SIG-M5 treated with dmso at 0.1 percent for 504 hours (cell line): ENCODE results near the gene CEP250.
"Not testable (repeated sequence)": the region's sequence is repeated elsewhere in the genome, so short reads cannot be mapped to it uniquely, and the experiment has no call there.

Experiments used
- DNase-seq: peaks from one replicate; lab custom pipeline; 2025; ENCODE audit not compliant: unreplicated experiment; lab: John Stamatoyannopoulos, UW

The CEP250 gene

DNA sequence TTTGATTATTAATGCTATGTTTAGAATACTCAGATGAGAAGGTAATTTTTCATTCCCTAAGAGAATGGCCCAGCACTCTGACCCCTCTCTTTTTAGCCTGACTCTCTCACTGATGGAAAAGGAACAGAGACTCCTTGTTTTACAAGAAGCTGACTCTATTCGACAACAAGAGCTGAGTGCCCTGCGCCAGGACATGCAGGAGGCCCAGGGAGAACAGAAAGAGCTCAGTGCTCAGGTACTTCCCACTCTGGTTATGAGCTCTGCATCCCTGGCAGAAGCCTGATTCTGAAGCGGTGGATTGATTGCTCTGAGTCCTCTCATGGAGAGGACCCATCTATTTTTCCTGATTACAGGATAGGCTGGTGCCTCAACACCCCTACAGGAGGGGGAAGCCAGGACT is 41.1 kb downstream of the CEP250 start:
- no peak for DNase-seq

DNA sequence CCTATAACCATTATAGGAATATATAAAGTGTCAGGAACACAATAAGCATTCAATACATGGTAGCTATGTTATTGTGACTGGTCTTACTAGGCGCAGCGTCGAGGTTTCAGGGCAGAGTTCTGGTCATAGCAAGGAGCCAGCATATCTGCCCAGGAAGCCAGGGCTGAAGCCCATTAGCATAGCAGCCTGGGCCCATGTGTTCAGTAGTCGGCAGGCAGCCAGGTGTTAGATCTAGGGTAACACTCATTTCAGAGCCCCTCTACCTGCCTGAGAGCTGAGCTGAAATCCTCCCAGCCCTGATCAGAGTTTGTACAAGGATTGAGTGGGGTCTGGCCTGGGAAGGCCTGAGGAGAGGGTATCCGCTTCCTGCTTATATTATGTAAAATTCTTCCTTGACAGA is 41.9 kb downstream of the CEP250 start:
- no peak for DNase-seq

DNA sequence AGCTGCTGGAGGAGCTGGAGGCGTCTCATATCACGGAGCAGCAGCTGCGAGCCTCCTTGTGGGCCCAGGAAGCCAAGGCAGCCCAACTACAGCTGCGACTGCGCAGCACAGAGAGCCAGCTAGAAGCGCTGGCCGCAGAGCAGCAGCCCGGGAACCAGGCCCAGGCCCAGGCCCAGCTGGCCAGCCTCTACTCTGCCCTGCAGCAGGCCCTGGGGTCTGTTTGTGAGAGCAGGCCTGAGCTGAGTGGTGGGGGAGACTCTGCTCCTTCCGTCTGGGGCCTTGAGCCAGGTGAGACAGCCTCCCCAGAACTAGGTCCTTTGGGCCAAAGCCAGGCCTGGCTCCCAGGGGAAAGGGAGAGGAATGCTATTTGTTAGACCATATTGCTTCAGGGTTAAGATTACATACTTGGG is 42.4 kb downstream of the CEP250 start:
- DNase-seq = no peak

DNA sequence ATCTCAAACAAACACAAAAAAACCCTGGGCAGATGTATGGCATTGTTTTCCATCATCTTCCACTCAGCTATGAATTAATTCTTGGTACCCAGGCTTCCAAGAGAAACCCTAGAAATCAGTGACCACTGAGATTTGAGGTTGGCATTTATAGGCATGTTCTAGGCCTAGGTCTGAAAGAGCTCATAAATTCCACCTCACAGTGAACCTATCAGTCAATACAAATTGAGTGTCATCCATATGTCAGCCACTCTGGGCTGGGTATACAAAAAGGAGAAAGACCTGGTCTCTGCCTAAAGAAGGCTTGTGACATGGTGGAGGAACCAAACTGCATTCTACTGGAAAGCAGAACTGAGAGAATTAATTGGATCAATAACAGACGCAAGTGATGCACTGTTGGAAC is 43.9 kb downstream of the CEP250 start:
- DNase-seq = no peak

DNA sequence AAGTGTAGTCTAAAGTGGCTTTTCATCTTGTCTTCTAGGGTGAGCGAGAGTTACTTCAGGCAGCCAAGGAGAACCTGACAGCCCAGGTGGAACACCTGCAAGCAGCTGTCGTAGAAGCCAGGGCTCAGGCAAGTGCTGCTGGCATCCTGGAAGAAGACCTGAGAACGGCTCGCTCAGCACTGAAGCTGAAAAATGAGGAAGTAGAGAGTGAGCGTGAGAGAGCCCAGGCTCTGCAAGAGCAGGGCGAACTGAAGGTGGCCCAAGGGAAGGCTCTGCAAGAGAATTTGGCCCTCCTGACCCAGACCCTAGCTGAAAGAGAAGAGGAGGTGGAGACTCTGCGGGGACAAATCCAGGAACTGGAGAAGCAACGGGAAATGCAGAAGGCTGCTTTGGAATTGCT is 47.0 kb downstream of the CEP250 start:
- DNase-seq = peak; percentile 62

DNA sequence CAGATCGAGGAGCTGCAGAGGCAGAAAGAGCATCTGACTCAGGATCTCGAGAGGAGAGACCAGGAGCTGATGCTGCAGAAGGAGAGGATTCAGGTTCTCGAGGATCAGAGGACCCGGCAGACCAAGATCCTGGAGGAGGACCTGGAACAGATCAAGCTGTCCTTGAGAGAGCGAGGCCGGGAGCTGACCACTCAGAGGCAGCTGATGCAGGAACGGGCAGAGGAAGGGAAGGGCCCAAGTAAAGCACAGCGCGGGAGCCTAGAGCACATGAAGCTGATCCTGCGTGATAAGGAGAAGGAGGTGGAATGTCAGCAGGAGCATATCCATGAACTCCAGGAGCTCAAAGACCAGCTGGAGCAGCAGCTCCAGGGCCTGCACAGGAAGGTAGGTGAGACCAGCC is 47.9 kb downstream of the CEP250 start:
- DNase-seq = no peak

DNA sequence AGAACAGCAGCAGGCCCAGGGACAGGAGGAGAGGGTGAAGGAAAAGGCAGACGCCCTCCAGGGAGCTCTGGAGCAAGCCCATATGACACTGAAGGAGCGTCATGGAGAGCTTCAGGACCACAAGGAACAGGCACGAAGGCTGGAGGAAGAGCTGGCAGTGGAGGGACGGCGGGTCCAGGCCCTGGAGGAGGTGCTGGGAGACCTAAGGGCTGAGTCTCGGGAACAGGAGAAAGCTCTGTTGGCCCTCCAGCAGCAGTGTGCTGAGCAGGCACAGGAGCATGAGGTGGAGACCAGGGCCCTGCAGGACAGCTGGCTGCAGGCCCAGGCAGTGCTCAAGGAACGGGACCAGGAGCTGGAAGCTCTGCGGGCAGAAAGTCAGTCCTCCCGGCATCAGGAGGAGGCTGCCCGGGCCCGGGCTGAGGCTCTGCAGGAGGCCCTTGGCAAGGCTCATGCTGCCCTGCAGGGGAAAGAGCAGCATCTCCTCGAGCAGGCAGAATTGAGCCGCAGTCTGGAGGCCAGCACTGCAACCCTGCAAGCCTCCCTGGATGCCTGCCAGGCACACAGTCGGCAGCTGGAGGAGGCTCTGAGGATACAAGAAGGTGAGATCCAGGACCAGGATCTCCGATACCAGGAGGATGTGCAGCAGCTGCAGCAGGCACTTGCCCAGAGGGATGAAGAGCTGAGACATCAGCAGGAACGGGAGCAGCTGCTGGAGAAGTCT is 48.6 kb downstream of the CEP250 start:
- no peak for DNase-seq

DNA sequence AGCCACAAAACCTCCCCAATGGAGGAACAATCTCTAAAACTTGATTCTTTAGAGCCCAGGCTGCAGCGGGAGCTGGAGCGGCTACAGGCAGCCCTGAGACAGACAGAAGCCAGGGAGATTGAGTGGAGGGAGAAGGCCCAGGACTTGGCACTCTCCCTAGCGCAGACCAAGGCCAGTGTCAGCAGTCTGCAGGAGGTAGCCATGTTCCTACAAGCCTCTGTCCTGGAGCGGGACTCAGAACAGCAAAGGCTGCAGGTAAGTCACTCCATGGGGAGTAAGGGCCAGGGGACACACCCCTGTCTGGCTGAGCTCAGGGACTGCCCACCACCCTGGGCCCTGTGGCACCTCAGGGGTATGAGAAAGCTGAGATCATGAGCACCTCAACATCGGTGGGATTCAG is 49.4 kb downstream of the CEP250 start:
- no peak for DNase-seq

DNA sequence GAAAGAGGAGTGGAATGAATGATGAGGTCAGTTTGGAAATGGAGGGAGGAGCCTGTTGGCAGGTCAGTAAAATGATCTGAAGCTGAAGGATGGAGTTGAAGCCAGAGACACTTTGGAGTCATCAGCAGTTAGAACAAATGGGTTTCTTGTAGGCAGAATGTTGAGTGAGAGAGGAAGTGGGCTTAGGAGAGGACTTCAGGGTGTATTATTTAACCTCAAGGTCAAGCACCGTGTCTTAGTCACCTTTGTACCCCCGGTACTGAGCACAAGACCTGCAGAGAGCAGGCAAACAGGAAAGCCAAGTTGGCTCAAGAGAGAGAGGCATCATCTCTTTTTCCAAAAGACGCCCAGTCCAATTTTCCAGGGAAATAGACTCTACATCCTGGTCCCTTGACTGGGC is 50.8 kb downstream of the CEP250 start:
- DNase-seq = no peak

DNA sequence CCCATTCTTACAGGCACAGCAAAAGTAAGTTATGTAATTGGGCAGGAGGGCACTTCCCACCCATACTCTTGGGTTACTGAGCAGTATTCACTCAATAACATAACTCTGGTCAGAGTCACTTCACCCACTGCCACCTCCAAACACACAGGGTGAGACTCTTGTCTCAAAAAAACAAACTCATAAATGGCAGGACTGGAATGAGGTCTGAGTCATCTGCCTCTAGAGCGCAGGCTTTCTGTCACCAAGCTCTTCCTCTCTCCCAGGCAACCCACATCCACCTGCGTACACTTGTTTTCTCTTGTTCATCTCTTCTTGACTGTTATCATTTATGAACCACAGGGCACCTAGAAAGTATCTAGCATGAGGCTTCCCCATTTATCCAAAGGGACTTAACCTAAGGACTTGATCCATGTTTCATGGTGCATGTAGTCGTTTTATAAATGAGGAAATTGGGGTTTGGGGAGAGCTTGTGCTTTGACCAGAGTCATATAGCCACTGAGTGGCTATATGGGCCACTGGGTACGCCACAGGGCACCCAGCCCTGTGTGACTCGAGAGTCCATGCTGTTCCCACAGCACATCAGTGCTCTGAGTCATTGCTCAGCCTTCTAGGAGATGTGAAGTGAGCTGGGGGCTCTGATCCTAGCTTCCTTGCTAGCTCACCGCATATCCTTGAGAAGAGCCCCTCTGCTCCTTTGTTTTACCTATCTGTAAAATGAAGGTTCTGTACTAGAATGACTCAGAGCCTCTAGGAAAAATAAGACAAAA is 51.7 kb downstream of the CEP250 start:
- DNase-seq = no peak

DNA sequence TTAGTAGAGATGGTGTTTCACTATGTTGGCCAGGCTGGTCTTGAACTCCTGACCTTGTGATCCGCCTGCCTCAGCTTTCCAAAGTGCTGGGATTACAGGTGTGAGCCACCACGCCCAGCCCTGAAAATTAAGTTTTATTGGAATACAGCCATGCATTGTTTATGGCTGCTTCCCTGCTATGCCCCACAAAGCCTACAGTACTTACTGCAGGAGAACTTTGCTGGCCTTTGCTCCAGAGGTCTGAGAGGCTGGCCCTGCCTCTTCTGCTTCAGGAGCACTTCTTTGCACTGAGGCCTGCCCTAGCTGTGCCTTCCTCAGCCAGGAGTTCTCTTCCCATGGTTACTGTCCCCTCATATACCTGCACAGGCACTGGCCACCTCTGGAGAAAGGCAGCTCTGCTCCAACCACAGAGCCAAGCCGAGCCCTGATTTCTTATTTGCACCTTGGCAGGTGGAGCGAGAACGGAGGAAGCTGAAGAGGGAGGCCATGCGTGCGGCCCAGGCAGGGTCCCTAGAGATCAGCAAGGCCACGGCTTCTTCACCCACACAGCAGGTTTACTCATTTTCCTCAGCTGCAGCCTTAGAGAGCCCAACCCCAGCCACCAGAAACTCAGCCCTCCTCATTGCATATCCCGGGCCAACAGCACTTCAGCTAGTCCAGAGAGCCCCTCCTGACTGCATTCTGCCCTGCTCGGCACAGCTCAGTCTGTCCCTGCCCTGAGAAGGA is 53.3 kb downstream of the CEP250 start:
- no peak for DNase-seq

DNA sequence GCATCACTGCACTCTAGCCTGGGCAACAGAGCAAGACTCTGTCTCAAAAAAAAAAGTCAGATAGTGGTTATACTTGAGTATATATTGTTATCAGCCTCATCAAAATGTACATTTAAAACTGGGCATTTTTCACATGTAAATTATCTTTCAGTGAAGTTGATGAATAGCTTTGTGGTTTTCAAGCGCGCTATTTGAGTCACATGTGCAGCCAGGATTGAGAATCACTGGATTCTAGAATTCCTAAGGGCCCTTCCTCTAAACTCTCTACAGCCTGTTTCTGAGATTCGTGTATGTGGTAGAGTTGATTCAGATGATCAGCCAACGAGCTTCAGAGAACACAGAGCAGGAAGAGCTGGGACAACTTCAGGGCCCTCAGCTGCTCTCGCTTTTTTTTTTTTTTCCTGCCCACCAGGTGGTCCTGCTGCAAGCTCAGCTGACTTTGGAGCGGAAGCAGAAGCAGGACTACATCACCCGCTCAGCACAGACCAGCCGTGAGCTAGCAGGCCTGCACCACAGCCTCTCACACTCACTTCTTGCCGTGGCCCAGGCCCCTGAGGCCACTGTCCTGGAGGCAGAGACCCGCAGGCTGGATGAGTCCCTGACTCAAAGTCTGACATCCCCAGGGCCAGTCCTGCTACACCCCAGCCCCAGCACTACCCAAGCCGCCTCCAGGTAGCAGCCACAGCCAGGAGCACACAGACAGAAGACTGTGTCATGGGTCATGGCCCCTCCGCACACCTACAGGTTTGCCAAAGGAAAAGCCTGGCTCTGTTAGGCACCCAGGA is 55.7 kb downstream of the CEP250 start:
- DNase-seq = no peak

DNA sequence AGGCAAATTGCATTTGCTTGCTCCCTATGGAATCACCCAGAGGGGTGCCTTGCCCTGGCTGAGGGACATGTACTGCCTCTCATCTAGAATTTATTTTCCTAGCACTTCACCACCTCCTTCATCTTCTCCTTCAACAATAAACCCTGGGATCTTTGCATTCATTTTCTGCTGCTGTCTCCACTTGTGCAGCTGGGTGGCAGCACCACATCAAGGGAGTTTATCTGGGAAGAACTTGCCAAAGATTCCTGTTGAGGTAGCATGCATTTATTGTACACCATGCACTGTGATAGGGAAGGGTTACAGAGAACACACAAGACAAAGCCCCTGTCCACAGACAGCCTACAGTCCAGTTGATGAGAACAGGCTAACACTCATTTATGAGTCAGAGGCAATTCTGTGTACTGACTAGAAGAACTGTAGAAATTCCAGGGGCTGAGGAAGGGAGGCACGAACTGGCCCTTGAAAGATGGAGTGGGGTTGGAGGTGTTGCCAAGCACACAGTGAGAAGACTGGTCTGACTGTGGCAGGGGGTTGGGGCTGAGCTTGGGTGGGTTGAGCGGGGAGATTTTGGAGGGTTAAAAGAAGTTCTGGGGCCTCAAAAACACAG is 56.5 kb downstream of the CEP250 start:
- DNase-seq = no peak

DNA sequence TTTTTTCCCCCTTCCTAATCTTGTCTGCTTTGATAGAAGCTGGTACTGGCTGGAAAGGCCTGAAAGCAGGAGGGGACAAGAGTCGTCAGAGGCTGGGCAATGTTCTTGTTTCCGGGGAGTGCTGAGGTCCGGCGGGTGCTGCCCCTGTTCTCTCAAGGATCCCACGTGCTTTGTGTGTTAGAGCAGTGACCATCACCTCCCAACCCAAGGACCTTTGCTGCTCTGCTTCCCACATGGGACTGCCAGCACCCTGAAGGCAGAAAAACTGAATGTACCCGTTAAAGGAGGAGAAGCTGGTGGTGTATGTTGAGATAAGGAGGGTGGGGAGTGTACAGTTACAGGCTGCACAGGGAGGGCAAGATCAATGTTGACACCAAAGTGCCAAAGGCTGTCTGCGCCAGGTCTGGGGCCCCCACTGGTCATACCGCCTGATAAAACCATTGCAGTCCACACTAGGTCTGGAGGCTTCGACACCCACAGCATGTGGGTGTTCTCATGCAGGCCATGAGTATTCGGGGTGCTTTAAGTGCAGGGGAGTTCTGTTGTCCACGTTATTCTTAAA is 59.1 kb downstream of the CEP250 start:
- no peak for DNase-seq

DNA sequence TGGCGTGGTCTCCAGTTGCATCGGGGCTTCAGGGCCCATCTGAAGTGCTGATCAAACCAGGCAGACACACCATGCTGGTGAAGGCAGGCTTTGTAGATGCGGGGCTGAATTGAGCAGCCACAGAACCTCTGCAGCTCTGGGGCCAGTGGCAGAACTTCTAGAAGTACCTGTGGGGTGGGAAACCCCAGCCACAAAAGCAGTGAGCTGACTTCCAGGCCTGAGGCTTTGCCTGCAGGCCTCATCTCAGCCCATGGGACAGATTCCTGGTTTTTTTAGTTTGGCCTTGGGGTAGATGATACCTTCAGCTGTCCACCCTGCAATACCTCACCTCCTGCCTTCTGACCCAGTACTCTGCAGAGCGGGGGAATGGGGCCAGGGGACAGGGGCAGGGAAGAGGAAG is 59.9 kb downstream of the CEP250 start:
- no peak for DNase-seq

DNA sequence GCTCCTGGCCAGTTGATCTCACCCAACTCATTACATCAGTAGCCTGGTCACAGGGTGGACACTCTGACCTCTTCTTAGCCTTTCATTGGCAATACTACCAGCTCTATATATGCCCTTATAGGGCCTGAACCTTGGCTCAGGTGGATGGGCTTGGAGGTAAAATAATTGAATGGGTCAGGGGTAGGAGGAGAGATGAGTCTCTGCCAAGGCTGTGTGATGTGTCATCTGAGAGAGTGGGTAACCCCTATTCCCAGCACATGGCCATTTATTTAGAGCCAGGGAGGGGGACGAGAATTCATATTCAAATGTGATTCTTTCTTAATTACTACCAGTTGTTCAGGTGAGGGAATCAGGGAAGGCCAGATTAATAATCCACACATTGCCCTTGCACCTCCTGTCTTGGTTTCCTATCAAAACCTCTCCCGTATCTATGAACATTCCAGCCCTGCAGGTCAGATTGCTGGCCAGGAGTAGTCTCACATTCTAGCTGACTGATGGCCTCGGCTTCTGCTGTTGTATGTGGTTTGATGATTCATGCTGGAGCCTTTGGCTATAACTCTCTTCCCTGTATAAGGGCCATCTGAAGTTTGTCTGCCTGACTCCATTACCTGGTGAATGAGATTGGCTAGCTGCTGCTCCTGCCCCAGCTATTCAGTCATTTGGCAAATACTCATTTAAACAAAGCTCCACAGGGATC is 60.7 kb downstream of the CEP250 start:
- no peak for DNase-seq

DNA sequence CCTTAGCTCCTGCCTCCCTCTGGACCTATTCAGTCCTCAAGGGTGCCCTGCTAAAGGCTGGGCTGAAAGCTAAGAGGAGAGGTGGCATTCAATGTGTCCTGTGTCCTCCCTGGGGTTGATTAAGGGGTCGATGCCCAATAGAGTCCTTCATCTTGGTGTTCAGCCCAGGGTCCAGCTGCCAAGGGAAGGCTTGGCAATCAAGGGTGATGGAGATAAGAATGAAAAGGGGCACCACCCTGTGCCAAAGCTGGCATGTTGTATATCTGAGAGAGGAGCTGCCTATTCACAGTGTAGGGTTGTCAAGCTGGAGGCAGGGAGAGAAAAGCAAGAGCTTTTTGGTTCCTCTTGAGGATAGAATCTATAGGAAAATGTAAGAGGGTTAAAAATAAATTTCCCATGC is 61.7 kb downstream of the CEP250 start:
- DNase-seq = no peak

DNA sequence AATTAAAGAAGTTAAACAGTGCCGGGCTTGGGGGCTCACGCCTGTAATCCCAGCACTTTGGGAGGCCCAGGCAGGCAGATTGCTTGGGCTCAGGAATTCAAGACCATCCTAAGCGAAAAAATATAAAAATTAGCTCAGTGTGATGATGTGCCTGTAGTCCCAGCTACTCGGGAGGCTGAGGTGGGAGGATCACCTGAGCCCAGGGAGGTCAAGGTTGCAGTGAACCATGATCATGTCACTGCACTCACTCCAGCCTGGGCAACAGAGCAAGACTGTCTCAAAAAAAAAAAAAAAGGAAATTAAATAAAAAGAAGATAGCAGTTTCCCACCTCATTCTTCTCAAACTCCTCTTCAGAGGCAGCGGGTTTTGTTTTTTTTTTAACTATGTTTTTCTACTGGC is 62.4 kb downstream of the CEP250 start:
- DNase-seq = not testable (repeated sequence)

DNA sequence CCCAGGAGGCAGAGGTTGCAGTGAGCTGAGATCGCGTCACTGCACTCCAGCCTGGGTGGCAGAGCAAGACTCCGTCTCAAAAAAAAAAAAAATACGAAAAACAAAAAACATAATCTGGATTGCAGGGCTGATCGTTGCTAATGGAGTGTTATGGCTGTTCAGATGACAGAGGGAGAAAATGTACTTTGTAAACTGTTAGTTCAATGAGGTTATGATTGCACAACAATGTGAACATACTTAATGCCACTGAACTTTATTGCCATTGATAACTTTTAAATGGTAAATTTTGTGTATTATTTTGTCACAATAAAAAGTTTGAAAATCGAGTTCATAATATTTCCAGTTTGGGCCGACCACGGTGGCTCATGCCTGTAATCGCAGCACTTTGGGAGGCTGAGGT is 63.6 kb downstream of the CEP250 start:
- no peak for DNase-seq

DNA sequence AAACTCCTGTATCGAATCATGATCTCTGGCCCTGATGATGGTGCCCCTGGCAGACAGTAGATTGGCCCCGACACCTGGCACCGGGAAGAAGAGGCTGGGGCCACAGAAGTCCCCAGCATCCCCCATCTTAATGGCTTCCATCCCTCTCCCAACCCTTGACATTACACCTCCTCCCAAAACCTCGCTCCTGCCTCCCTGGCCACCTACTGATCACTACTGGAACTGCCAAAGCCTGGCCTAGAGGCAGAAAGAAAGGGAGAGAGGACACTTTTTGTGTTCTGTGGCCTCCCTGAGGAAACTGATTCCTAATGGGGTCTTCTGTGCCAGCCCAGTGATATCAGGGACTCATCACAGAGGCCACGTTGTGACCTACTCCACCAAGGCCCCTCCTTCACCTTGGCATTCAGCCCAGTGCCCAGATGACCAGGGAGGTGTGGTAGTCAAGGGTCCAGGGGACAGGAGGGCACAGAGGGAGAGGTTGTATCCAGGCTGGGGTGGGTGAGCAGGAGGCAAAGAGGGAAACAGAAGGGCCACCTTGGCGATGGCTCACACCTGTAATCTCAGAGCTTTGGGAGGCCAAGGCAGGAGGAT is 68.0 kb downstream of the CEP250 start:
- peak; percentile 43 for DNase-seq
